ENCODE measurements around the gene SLC15A3.

SLC15A3 gene

GRCh38 chr11:60899046-60899936 is 52.7 kb downstream of the SLC15A3 start:
- no peak for TF ChIP-seq GATA3 (IDR thresholded peaks at IDR 0.05; ENCODE audit: low read depth, low read length)
- no peak for TF ChIP-seq GATA2 (IDR thresholded peaks at IDR 0.05; ENCODE audit: low read depth, low read length)

- TF ChIP-seq GATA2 (IDR thresholded peaks at IDR 0.05; ENCODE audit: low read depth, low read length) (no peak), GATA3 (IDR thresholded peaks at IDR 0.05; ENCODE audit: low read depth, low read length) (no peak)
These were observed 54.5 kb downstream of the SLC15A3 start for GRCh38 chr11:60897496-60897895.

DNA sequence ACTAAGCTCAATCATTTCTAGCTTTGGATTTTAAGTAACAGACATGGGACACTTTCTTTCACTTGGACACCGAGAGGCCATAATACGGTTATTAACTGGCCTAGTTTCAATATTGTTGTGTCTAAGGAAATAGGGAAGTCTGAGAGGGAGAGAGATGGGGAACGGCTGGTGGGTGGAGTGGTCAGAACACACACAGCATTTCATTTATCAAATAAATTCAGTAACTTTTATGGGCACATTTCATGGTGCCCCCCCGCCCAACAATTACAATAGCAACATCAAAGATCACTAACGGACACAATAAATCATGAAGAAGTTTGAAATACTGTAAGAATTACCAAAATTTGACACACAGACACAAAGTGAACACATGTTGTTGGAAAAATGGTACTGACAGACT is 56.3 kb downstream of the SLC15A3 start:
- TF ChIP-seq GATA3 (IDR thresholded peaks at IDR 0.05; ENCODE audit: low read depth, low read length) (no peak), GATA2 (IDR thresholded peaks at IDR 0.05; ENCODE audit: low read depth, low read length) (no peak)

DNA sequence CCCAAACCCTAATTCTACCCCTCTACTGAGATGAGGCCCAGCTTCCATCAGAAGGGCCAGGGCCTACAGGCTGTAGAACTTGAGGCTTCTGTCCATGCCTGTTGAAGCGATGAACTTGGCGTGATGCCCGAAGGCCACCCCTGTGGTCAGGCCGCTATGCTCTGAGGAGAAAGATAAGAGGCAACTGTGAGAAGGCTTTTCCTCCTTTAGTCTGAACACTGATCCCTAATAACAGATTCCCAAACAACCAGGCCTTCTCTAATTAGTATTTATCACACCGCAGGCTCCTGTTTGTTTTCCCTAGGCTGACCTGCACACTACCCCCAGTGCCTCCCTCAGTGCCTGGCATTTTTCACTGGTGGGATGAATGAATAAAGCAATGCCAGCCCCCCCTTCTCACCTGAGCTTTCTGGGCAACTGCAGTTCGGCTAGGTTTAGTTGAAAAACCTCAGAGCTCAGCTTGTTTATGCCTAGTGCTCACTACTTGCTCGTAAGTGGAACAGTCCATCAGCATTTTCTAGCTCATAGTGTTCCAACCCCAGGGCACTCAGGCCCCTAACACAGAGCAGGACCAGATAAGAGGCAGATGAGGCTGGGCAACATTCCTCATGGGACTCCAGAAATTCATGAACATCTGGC is 60.8 kb downstream of the SLC15A3 start:
- TF ChIP-seq GATA2 (IDR thresholded peaks at IDR 0.05; ENCODE audit: low read depth, low read length): no peak

GRCh38 chr11:60890696-60891095 is 61.3 kb downstream of the SLC15A3 start:
- TF ChIP-seq GATA3 (IDR thresholded peaks at IDR 0.05; ENCODE audit: low read depth, low read length) (no peak), GATA2 (IDR thresholded peaks at IDR 0.05; ENCODE audit: low read depth, low read length) (no peak)

DNA sequence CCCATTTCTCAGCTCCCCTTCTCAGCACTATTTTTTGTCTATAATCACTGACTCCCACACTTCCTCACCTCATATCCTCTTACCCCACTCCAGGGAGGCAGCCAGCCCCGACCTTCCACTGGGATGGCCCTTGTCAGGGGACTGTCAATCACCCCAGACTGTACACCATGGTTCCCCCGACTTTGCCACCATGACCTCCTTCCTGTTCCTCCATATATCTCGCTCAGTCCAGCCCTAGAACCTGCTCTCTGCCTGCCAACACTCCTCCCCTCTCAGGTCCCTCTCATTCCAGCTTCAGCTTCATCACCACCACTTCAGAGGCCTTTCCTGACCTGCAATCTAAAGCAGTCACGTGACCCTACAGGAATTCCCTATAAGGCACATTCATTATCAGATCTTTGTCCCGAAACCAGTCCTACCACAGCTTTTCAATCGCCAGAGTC is 62.1 kb downstream of the SLC15A3 start:
- TF ChIP-seq GATA2 (IDR thresholded peaks at IDR 0.05; ENCODE audit: low read depth, low read length) (no peak), GATA3 (IDR thresholded peaks at IDR 0.05; ENCODE audit: low read depth, low read length) (no peak)

GRCh38 chr11:60887556-60887955 is 64.4 kb downstream of the SLC15A3 start:
- TF ChIP-seq GATA2 (IDR thresholded peaks at IDR 0.05; ENCODE audit: low read depth, low read length): no peak
- no peak for TF ChIP-seq GATA3 (IDR thresholded peaks at IDR 0.05; ENCODE audit: low read depth, low read length)
